ENCODE results near the gene INAFM2. TPM values are rescaled to one million over a fixed set of nuclear protein-coding genes. Genes with fewer than 3 reads are reported as not detected.

The INAFM2 gene
- total RNA-seq, 1 donor from 2014 or later: 14.9 TPM

- Histone ChIP-seq H3K4me3 (ENCODE audit: low read depth, low read length) (no peak overlapping the region), H3K36me3 (ENCODE audit: control insufficient read depth, insufficient read depth, low read length) (no peaks in the 10 kb centered on the region), H3K27me3 (ENCODE audit: control insufficient read depth, insufficient read depth, low read length) (peaks cover 18% of the 10 kb centered on the region)
- TF ChIP-seq CTCF (IDR thresholded peaks at IDR 0.05; ENCODE audit: insufficient read depth, low read length, poor library complexity, severe bottlenecking): no peak
- no peak for DNase-seq (ENCODE audit: low read depth)
These were observed 46.5 kb downstream of the INAFM2 start for GRCh38 chr15:40369971-40370370.

- no peak for TF ChIP-seq CTCF (IDR thresholded peaks at IDR 0.05; ENCODE audit: insufficient read depth, low read length, poor library complexity, severe bottlenecking)
- DNase-seq (ENCODE audit: low read depth): no peak
These were observed 49.5 kb downstream of the INAFM2 start for GRCh38 chr15:40372981-40373380.

More at GRCh38 chr15:40372981-40373380, 49.5 kb downstream of the INAFM2 start:
- no peak overlapping the region for H3K4me3 ChIP-seq (ENCODE audit: low read depth, low read length)
- H3K36me3 ChIP-seq (ENCODE audit: control insufficient read depth, insufficient read depth, low read length): no peaks in the 10 kb centered on the region
- H3K27me3 ChIP-seq (ENCODE audit: control insufficient read depth, insufficient read depth, low read length): peaks cover 11% of the 10 kb centered on the region

Other genes starting within 250 kb of the INAFM2 start
- gene BMF, start 214.8 kb upstream of the INAFM2 start, total RNA-seq: 37.4 and 43.4 TPM in 2 replicates
- 10.5 and 16.5 TPM in 2 replicates for gene BUB1B, start 162.6 kb upstream of the INAFM2 start, total RNA-seq
- gene PAK6, start 84.6 kb upstream of the INAFM2 start, total RNA-seq: 15.3 and 17.7 TPM in 2 replicates
- gene ANKRD63, start 40.6 kb upstream of the INAFM2 start, total RNA-seq: not detected in 2 replicates
- gene PLCB2, start 15.8 kb upstream of the INAFM2 start, total RNA-seq: 0.68 and 1.5 TPM in 2 replicates
- gene CCDC9B, start 17.2 kb downstream of the INAFM2 start, total RNA-seq: 13.6 and 20.3 TPM in 2 replicates
- gene PHGR1, start 27.3 kb downstream of the INAFM2 start, total RNA-seq: not detected in 2 replicates
- gene DISP2, start 34.5 kb downstream of the INAFM2 start, total RNA-seq: 2.2 and 3.2 TPM in 2 replicates
- 23.2 and 30.0 TPM in 2 replicates for gene KNSTRN, start 59.0 kb downstream of the INAFM2 start, total RNA-seq
- 41.1 and 46.8 TPM in 2 replicates for gene IVD, start 82.1 kb downstream of the INAFM2 start, total RNA-seq
- 15.2 and 15.7 TPM in 2 replicates for gene BAHD1, start 117.3 kb downstream of the INAFM2 start, total RNA-seq
- gene CHST14, start 147.3 kb downstream of the INAFM2 start, total RNA-seq: 24.2 and 25.8 TPM in 2 replicates
- gene CCDC32, start 241.3 kb downstream of the INAFM2 start, total RNA-seq: 23.5 and 39.0 TPM in 2 replicates
- gene RPUSD2, start 245.6 kb downstream of the INAFM2 start, total RNA-seq: 17.6 and 18.1 TPM in 2 replicates